Measurements from ENCODE around the gene SHISAL2B. TPM values are rescaled to one million over a fixed set of nuclear protein-coding genes. Genes with fewer than 3 reads are reported as not detected.
"Not testable (repeated sequence)": the region's sequence is repeated elsewhere in the genome, so short reads cannot be mapped to it uniquely, and the experiment has no call there.

Gene SHISAL2B
- total RNA-seq, 1 experiment from 2014 or later, result not detected

GRCh38 chr5:64693636-64694035, 3.3 kb downstream of the SHISAL2B start:
- H4K20me1 ChIP-seq (ENCODE audit: insufficient read depth), result no peaks in the 10 kb centered on the region
- TF ChIP-seq EZH2 (IDR thresholded peaks at IDR 0.05; ENCODE audit: low read depth), result no peak
- TF ChIP-seq CTCF (conservative IDR thresholded peaks at IDR 0.05), result no peak
- H3K4me2 ChIP-seq, result no peak overlapping the region
- no peaks in the 10 kb centered on the region; the same call in 1 of the 2 replicates for H3K27me3 ChIP-seq (ENCODE audit: insufficient read depth, low read depth)
- BruUV-seq (replicated peaks), result no TSS peak
- ChIA-PET CTCF (no interaction called here), POLR2A (ENCODE audit: unreplicated experiment) (no interaction called here)
- intact Hi-C loops (cut with micrococcal nuclease; ENCODE audit: unreplicated experiment), result no loop called here
- no peak overlapping the region for H2AFZ ChIP-seq
- H3K36me3 ChIP-seq (ENCODE audit: low read depth), result no peaks in the 10 kb centered on the region
- no peak overlapping the region for H3K27ac ChIP-seq
- no peak for DNase-seq
- no peaks in the 10 kb centered on the region for H3K9me2 ChIP-seq (ENCODE audit: insufficient read depth)
- H3K9me3 ChIP-seq (ENCODE audit: insufficient read depth, low read depth), result peaks cover 8% of the 10 kb centered on the region
- H3K4me3 ChIP-seq, result no peak overlapping the region
- H3F3A ChIP-seq (ENCODE audit: insufficient read depth, low read depth), result no peaks in the 10 kb centered on the region
- H3K79me2 ChIP-seq (ENCODE audit: low read depth), result no peaks in the 10 kb centered on the region
- H3K4me1 ChIP-seq (replicated peaks; ENCODE audit: insufficient read depth), result no peaks in the 10 kb centered on the region

GRCh38 chr5:64696414-64696813, 6.1 kb downstream of the SHISAL2B start:
- H3K79me2 ChIP-seq (ENCODE audit: low read depth); CTCF ChIA-PET; H2AFZ ChIP-seq; H3K4me2 ChIP-seq; intact Hi-C loops (cut with micrococcal nuclease; ENCODE audit: unreplicated experiment); H3K4me3 ChIP-seq; H3K27me3 ChIP-seq (ENCODE audit: insufficient read depth, low read depth); H3K36me3 ChIP-seq (ENCODE audit: low read depth); H3K9me3 ChIP-seq (ENCODE audit: insufficient read depth, low read depth); POLR2A ChIA-PET (ENCODE audit: unreplicated experiment); DNase-seq; H3F3A ChIP-seq (ENCODE audit: insufficient read depth, low read depth); BruUV-seq (replicated peaks); H3K9me2 ChIP-seq (ENCODE audit: insufficient read depth); H3K4me1 ChIP-seq (replicated peaks; ENCODE audit: insufficient read depth); H3K27ac ChIP-seq; H4K20me1 ChIP-seq (ENCODE audit: insufficient read depth): not testable (repeated sequence)

- Histone ChIP-seq H3K27me3 (ENCODE audit: insufficient read depth, low read depth) (no peaks in the 10 kb centered on the region), H3K4me2 (no peak overlapping the region), H3K4me3 (no peak overlapping the region), H3K9me3 (ENCODE audit: insufficient read depth, low read depth) (peaks cover 8% of the 10 kb centered on the region), H3K36me3 (ENCODE audit: low read depth) (no peaks in the 10 kb centered on the region), H3F3A (ENCODE audit: insufficient read depth, low read depth) (no peaks in the 10 kb centered on the region), H3K27ac (no peak overlapping the region), H4K20me1 (ENCODE audit: insufficient read depth) (no peaks in the 10 kb centered on the region), H3K79me2 (ENCODE audit: low read depth) (no peaks in the 10 kb centered on the region), H2AFZ (no peak overlapping the region), H3K9me2 (ENCODE audit: insufficient read depth) (no peaks in the 10 kb centered on the region), H3K4me1 (replicated peaks; ENCODE audit: insufficient read depth) (no peaks in the 10 kb centered on the region)
- intact Hi-C loops (cut with micrococcal nuclease; ENCODE audit: unreplicated experiment), result no loop called here
- ChIA-PET POLR2A (ENCODE audit: unreplicated experiment) (no interaction called here), CTCF (no interaction called here)
- no TSS peak for BruUV-seq (replicated peaks)
- no peak for TF ChIP-seq EZH2 (IDR thresholded peaks at IDR 0.05; ENCODE audit: low read depth)
- TF ChIP-seq CTCF (conservative IDR thresholded peaks at IDR 0.05), result no peak
- DNase-seq, result no peak
Measured at GRCh38 chr5:64700765-64701164, 10.5 kb downstream of the SHISAL2B start.

GRCh38 chr5:64706074-64706473, 15.8 kb downstream of the SHISAL2B start:
- H3K4me1 ChIP-seq (replicated peaks; ENCODE audit: insufficient read depth); H3K9me3 ChIP-seq (ENCODE audit: insufficient read depth, low read depth); H3K4me3 ChIP-seq; DNase-seq; POLR2A ChIA-PET (ENCODE audit: unreplicated experiment); H2AFZ ChIP-seq; H3K4me2 ChIP-seq; H3K27me3 ChIP-seq (ENCODE audit: insufficient read depth, low read depth); H3K27ac ChIP-seq; H4K20me1 ChIP-seq (ENCODE audit: insufficient read depth); H3K79me2 ChIP-seq (ENCODE audit: low read depth); CTCF ChIA-PET; H3K9me2 ChIP-seq (ENCODE audit: insufficient read depth); intact Hi-C loops (cut with micrococcal nuclease; ENCODE audit: unreplicated experiment); BruUV-seq (replicated peaks); H3K36me3 ChIP-seq (ENCODE audit: low read depth); H3F3A ChIP-seq (ENCODE audit: insufficient read depth, low read depth): not testable (repeated sequence)

All from PC-9 (cell line).